Endothelial cell of umbilical vein (primary cell): Measurements from ENCODE around the gene BMERB1. TPM values are rescaled to one million over a fixed set of nuclear protein-coding genes. Genes with fewer than 3 reads are reported as not detected.

Experiments
- BruUV-seq: library from RNA; stranded (reverse); fragments of 400-500 nt; replicated peaks from 2 replicates; lab custom pipeline; 2021; lab: Mats Ljungman, UMichigan
- CTCF ChIA-PET: fragments of 300-600, 350-600 bp; sonication (Branson Sonifier 250); formaldehyde crosslinking; loops from one replicate; lab custom pipeline; 2021; ENCODE audit warnings: antibody characterized with exemption, inconsistent platforms; lab: Charles Lee
- POLR2A ChIA-PET: fragments of 300-600, 350-600 bp; sonication (Branson Sonifier 250); formaldehyde crosslinking; loops from one replicate; lab custom pipeline; 2021; ENCODE audit warnings: antibody characterized with exemption, inconsistent platforms; lab: Charles Lee
- DNase-seq: peaks from one replicate; pipeline ENCODE4 v3.0.0-alpha.2; 2011; ENCODE audit warnings: low read depth, low spot score
- FAIRE-seq: peaks from 2 replicates; lab custom pipeline; 2011; peaks lifted over from hg19 to GRCh38; lab: Jason Lieb, UNC
- H2AFZ ChIP-seq: 2 replicates; pipeline ENCODE4 v1.6.0; 2012; ENCODE audit warnings: low read depth, low read length, control low read depth, inconsistent platforms
- H3K27ac ChIP-seq: 2 replicates; pipeline ENCODE4 v1.5.1; 2011; ENCODE audit warnings: low read depth, mild to moderate bottlenecking, control low read depth, low read length, moderate library complexity; ENCODE audit not compliant: insufficient read depth
- H3K27me3 ChIP-seq, 2 experiments: 2 replicates each; pipeline versions ENCODE4 v1.6.0 to v1.6.1; 2011; ENCODE audit warnings: low read length in 2 of 2, mixed read lengths in 1 of 2; ENCODE audit not compliant: control insufficient read depth in 2 of 2, insufficient read depth in 2 of 2
- H3K36me3 ChIP-seq, 2 experiments: 2 replicates in 1 of 2; 3 replicates in 1 of 2; pipeline ENCODE4 v1.5.1; 2011; ENCODE audit warnings: low read length in 2 of 2, mild to moderate bottlenecking in 1 of 2, moderate library complexity in 1 of 2; ENCODE audit not compliant: control insufficient read depth in 2 of 2, insufficient read depth in 2 of 2; ENCODE audit errors: extremely low read depth in 1 of 2
- H3K4me1 ChIP-seq: 3 replicates; pipeline ENCODE4 v1.5.1; 2011; ENCODE audit warnings: mild to moderate bottlenecking, low read length; ENCODE audit not compliant: control insufficient read depth, insufficient read depth; ENCODE audit errors: extremely low read depth
- H3K4me2 ChIP-seq: 2 replicates; pipeline ENCODE4 v1.6.1; 2011; ENCODE audit warnings: low read length, control low read depth, mixed read lengths; ENCODE audit not compliant: insufficient read depth
- H3K4me3 ChIP-seq, 3 experiments: fragments of 200-600 bp in 1 of 3; sonication (generic), shearing (Covaris generic) in 1 of 3; replicated peaks in 1 of 3; 2 replicates each; pipeline ENCODE4 v1.5.1; 2011 to 2016; ENCODE audit warnings: control low read depth in 3 of 3, low read length in 3 of 3, mild to moderate bottlenecking in 2 of 3, inconsistent platforms in 1 of 3, low read depth in 1 of 3, moderate library complexity in 1 of 3; ENCODE audit not compliant: insufficient read depth in 1 of 3
- H3K79me2 ChIP-seq: 2 replicates; pipeline ENCODE4 v1.6.0; 2012; ENCODE audit warnings: low read length, inconsistent platforms; ENCODE audit not compliant: control insufficient read depth, insufficient read depth
- H3K9ac ChIP-seq: replicated peaks from 2 replicates; pipeline ENCODE3; 2011; ENCODE audit warnings: low read length, control low read depth; ENCODE audit not compliant: insufficient read depth; ENCODE audit errors: extremely low read depth
- H3K9me1 ChIP-seq: replicated peaks from 3 replicates; pipeline ENCODE4 v1.6.0; 2011; ENCODE audit warnings: mild to moderate bottlenecking, low read length; ENCODE audit not compliant: control insufficient read depth, insufficient read depth; ENCODE audit errors: extremely low read depth
- H3K9me3 ChIP-seq: replicated peaks from 2 replicates; pipeline ENCODE4 v1.5.1; 2012; ENCODE audit warnings: low read length, inconsistent platforms; ENCODE audit not compliant: control insufficient read depth, insufficient read depth
- H4K20me1 ChIP-seq: replicated peaks from 2 replicates; pipeline ENCODE3; 2011; ENCODE audit warnings: mild to moderate bottlenecking, low read length; ENCODE audit not compliant: control insufficient read depth, insufficient read depth; ENCODE audit errors: extremely low read depth
- CTCF ChIP-seq, 2 donors: IDR thresholded peaks; 1 replicate in 1 of 2; 2 replicates in 1 of 2; pipeline ENCODE4 v1.5.1; 2011; ENCODE audit warnings: low read length in 2 of 2, mild to moderate bottlenecking in 2 of 2, moderate library complexity in 2 of 2, control low read depth in 1 of 2, inconsistent platforms in 1 of 2, low read depth in 1 of 2; ENCODE audit not compliant: insufficient read depth in 1 of 2; ENCODE audit errors: extremely low read depth in 1 of 2
- EZH2 ChIP-seq: IDR thresholded peaks from 2 replicates; pipeline ENCODE4 v1.6.1; 2012; ENCODE audit warnings: borderline replicate concordance, low read depth, mild to moderate bottlenecking, moderate library complexity, low read length, inconsistent platforms; ENCODE audit not compliant: severe bottlenecking
- FOS ChIP-seq: IDR thresholded peaks from 2 replicates; pipeline ENCODE4 v1.6.1; 2011; ENCODE audit warnings: mild to moderate bottlenecking, low read length, moderate library complexity, borderline replicate concordance; ENCODE audit not compliant: insufficient read depth
- GATA2 ChIP-seq: IDR thresholded peaks from 2 replicates; pipeline ENCODE4 v1.7.0; 2011; ENCODE audit warnings: low read depth, mild to moderate bottlenecking, moderate library complexity, mixed read lengths, low read length; ENCODE audit not compliant: insufficient read length, insufficient read depth
- JUN ChIP-seq: IDR thresholded peaks from 2 replicates; pipeline ENCODE4 v1.6.1; 2011; ENCODE audit warnings: borderline replicate concordance, low read depth; ENCODE audit not compliant: insufficient read length, insufficient read depth
- MAX ChIP-seq: IDR thresholded peaks from 2 replicates; pipeline ENCODE4 v1.6.1; 2011; ENCODE audit not compliant: insufficient read depth, insufficient read length
- MYC ChIP-seq: IDR thresholded peaks from one replicate; pipeline ENCODE4 v1.6.1; 2011; ENCODE audit warnings: mild to moderate bottlenecking, low read depth, low read length
- POLR2A ChIP-seq: IDR thresholded peaks from 2 replicates; pipeline ENCODE4 v1.6.1; 2012; ENCODE audit warnings: low read depth, mild to moderate bottlenecking, control low read depth, low read length
- POLR2AphosphoS5 ChIP-seq: IDR thresholded peaks from 2 replicates; pipeline ENCODE4 v1.6.1; 2012; ENCODE audit warnings: low read depth, mild to moderate bottlenecking, control low read depth, low read length, moderate library complexity; ENCODE audit not compliant: insufficient read depth
- dilution Hi-C: fragments of 300-500 bp; cut with MboI; formaldehyde crosslinking; loops from one replicate; pipeline ENCODE4 v1.15.0; 2019; ENCODE audit warnings: low sequenced_read_pairs; ENCODE audit not compliant: extremely low pct_ligation_motif_present
- intact Hi-C: fragments of 100-400 bp; cut with micrococcal nuclease; formaldehyde crosslinking; loops from one replicate; pipeline ENCODE4 v1.10.0; 2022
- polyA plus RNA-seq, 4 experiments: library from polyadenylated mRNA; depleted of rRNA in 3 of 4; stranded (reverse) in 3 of 4; unstranded in 1 of 4; fragments of >200 nt; gene quantifications; 2 replicates each; pipeline versions ENCODE4 v1.2.1 to v1.2.3, GENCODE V29; 2011 to 2012; ENCODE audit warnings: missing spikeins in 1 of 4
- total RNA-seq: library from RNA; stranded (reverse); gene quantifications from 2 replicates; pipeline ENCODE4 v1.2.3, GENCODE V29; 2021

Gene BMERB1
- total and polyA plus RNA-seq, 2 donors (not counting 3 experiments of a cell fraction or from before 2014, with no cell fraction given), result 14.1 to 17.4 TPM

GRCh38 chr16:15599303-15600070 lies 165.1 kb downstream of the BMERB1 start:
- ChIA-PET POLR2A (no interaction called here), CTCF (interaction anchor here (1.3 kb wide), 1 partner anchor 49 kb away, joined by 4 read pairs; no protein-coding TSS in a partner anchor)
- BruUV-seq, result no TSS peak
- no peak overlapping the region for H3K27ac ChIP-seq
- H3K4me3 ChIP-seq, result no peak overlapping the region
- no peak for FAIRE-seq
- H3K9me1 ChIP-seq, result no peaks in the 10 kb centered on the region
- H4K20me1 ChIP-seq, result no peaks in the 10 kb centered on the region
- dilution Hi-C loops, result no loop called here
- TF ChIP-seq POLR2AphosphoS5 (no peak), MYC (no peak), FOS (no peak), JUN (no peak), CTCF (IDR thresholded peaks at IDR 0.05; ENCODE audit: extremely low read depth in 1 of 2, insufficient read depth in 1 of 2, low read depth in 1 of 2, low read length in 2 of 2) (no peak), EZH2 (no peak), GATA2 (no peak), POLR2A (no peak), MAX (no peak)
- peaks cover 13 to 40% of the 10 kb centered on the region in 2 experiments for H3K36me3 ChIP-seq
- peaks cover 7% of the 10 kb centered on the region for H3K4me1 ChIP-seq
- DNase-seq, result no peak
- H3K4me2 ChIP-seq, result no peak overlapping the region
- no peaks in the 10 kb centered on the region for H3K9me3 ChIP-seq
- intact Hi-C loops, result no loop called here
- no peak overlapping the region for H3K9ac ChIP-seq
- H3K27me3 ChIP-seq, result no peaks in the 10 kb centered on the region
- H3K79me2 ChIP-seq, result no peaks in the 10 kb centered on the region
- H2AFZ ChIP-seq, result no peak overlapping the region
